Vagina (tissue), 2 donors: ENCODE data around the gene MAST2. TPM values are rescaled to one million over a fixed set of nuclear protein-coding genes. Genes with fewer than 3 reads are reported as not detected.

Experiments
- DNase-seq, 2 donors: peaks; one replicate each; pipeline ENCODE4 v3.0.0-alpha.2; 2017; ENCODE audit errors: extremely low spot score in 2 of 2
- H3K27ac ChIP-seq: fragments of 200-600 bp; sonication (generic); one replicate; pipeline ENCODE4 v1.5.1; 2019
- H3K27me3 ChIP-seq: fragments of 200-600 bp; sonication (generic); one replicate; pipeline ENCODE4 v1.5.1; 2019
- H3K36me3 ChIP-seq, 2 donors: fragments of 200-600 bp; sonication (generic); one replicate each; pipeline ENCODE4 v1.5.1; 2017 to 2019
- H3K4me1 ChIP-seq: fragments of 200-600 bp; sonication (generic); one replicate; pipeline ENCODE4 v1.5.1; 2019
- H3K4me3 ChIP-seq, 2 donors: fragments of 200-600 bp; sonication (generic); 1 replicate in 1 of 2; 2 replicates in 1 of 2; pipeline ENCODE4 v1.5.1; 2016 to 2019
- H3K9me3 ChIP-seq: fragments of 200-600 bp; sonication (generic); one replicate; pipeline ENCODE4 v1.5.1; 2019
- CTCF ChIP-seq, 3 experiments: fragments of 450-650 bp in 2 of 3; fragments of 200-600 bp in 1 of 3; sonication (generic) in 1 of 3; IDR thresholded peaks; one replicate each; pipeline ENCODE4 v1.5.1; 2017 to 2019; ENCODE audit warnings: antibody characterized with exemption in 3 of 3, mild to moderate bottlenecking in 2 of 3, moderate library complexity in 2 of 3
- POLR2A ChIP-seq, 2 donors: fragments of 450-650 bp; IDR thresholded peaks; one replicate each; pipeline ENCODE4 v1.6.1; 2017; ENCODE audit warnings: antibody characterized with exemption in 2 of 2, mild to moderate bottlenecking in 2 of 2, moderate library complexity in 2 of 2
- POLR2AphosphoS5 ChIP-seq, 2 donors: sonication (generic); formaldehyde crosslinking; IDR thresholded peaks; one replicate each; pipeline ENCODE4 v1.9.0; 2017; ENCODE audit warnings: antibody characterized with exemption in 2 of 2, mild to moderate bottlenecking in 2 of 2, low read depth in 1 of 2; ENCODE audit not compliant: insufficient read depth in 1 of 2
- intact Hi-C: fragments of 100-400 bp; cut with DNase I; formaldehyde crosslinking; loops from one replicate; pipeline ENCODE4 v1.15.1; 2023
- total RNA-seq: library from RNA; depleted of rRNA; stranded (reverse); fragments of >200 nt; gene quantifications from one replicate; pipeline ENCODE4 v1.2.3, GENCODE V29; 2016

MAST2 gene
- total RNA-seq, 1 donor from 2014 or later = 28.2 TPM

GRCh38 chr1:45769261-45769932 lies 34.0 kb upstream of the MAST2 start:
- Histone ChIP-seq H3K27ac (no peak overlapping the region), H3K4me3 (no peak overlapping the region), H3K27me3 (no peaks in the 10 kb centered on the region), H3K9me3 (no peaks in the 10 kb centered on the region), H3K4me1 (no peaks in the 10 kb centered on the region), H3K36me3 (no peaks in the 10 kb centered on the region)
- TF ChIP-seq POLR2AphosphoS5 (IDR thresholded peaks at IDR 0.05; ENCODE audit: insufficient read depth in 1 of 2, low read depth in 1 of 2) = no peak
- no peak for TF ChIP-seq POLR2A (IDR thresholded peaks at IDR 0.05)
- TF ChIP-seq CTCF (IDR thresholded peaks at IDR 0.05) = no peak
- DNase-seq = no peak
- intact Hi-C loops = no loop called here

GRCh38 chr1:45772971-45773370 lies 30.4 kb upstream of the MAST2 start:
- no peaks in the 10 kb centered on the region for H3K36me3 ChIP-seq
- H3K9me3 ChIP-seq = no peaks in the 10 kb centered on the region
- intact Hi-C loops = no loop called here
- no peaks in the 10 kb centered on the region for H3K27me3 ChIP-seq
- DNase-seq = no peak
- no peaks in the 10 kb centered on the region for H3K4me1 ChIP-seq
- no peak overlapping the region for H3K27ac ChIP-seq
- H3K4me3 ChIP-seq = no peak overlapping the region
- no peak for TF ChIP-seq CTCF (IDR thresholded peaks at IDR 0.05)
- TF ChIP-seq POLR2A (IDR thresholded peaks at IDR 0.05) = no peak
- no peak for TF ChIP-seq POLR2AphosphoS5 (IDR thresholded peaks at IDR 0.05; ENCODE audit: insufficient read depth in 1 of 2, low read depth in 1 of 2)

- no peak overlapping the region for H3K27ac ChIP-seq
- no peak overlapping the region for H3K4me3 ChIP-seq
- no peaks in the 10 kb centered on the region for H3K36me3 ChIP-seq
- intact Hi-C loops = no loop called here
- no peaks in the 10 kb centered on the region for H3K9me3 ChIP-seq
- no peak for DNase-seq
- TF ChIP-seq CTCF (IDR thresholded peaks at IDR 0.05) = no peak
- no peak for TF ChIP-seq POLR2AphosphoS5 (IDR thresholded peaks at IDR 0.05; ENCODE audit: insufficient read depth in 1 of 2, low read depth in 1 of 2)
- no peak for TF ChIP-seq POLR2A (IDR thresholded peaks at IDR 0.05)
- no peaks in the 10 kb centered on the region for H3K4me1 ChIP-seq
- no peaks in the 10 kb centered on the region for H3K27me3 ChIP-seq
Measured at GRCh38 chr1:45775794-45776193, 27.6 kb upstream of the MAST2 start.

GRCh38 chr1:45785583-45785982 lies 17.8 kb upstream of the MAST2 start:
- intact Hi-C loops = no loop called here
- Histone ChIP-seq H3K27ac (no peak overlapping the region), H3K4me1 (no peaks in the 10 kb centered on the region), H3K27me3 (no peaks in the 10 kb centered on the region), H3K4me3 (no peak overlapping the region), H3K36me3 (no peaks in the 10 kb centered on the region), H3K9me3 (no peaks in the 10 kb centered on the region)
- no peak for DNase-seq
- no peak for TF ChIP-seq CTCF (IDR thresholded peaks at IDR 0.05)
- no peak for TF ChIP-seq POLR2A (IDR thresholded peaks at IDR 0.05)
- no peak for TF ChIP-seq POLR2AphosphoS5 (IDR thresholded peaks at IDR 0.05; ENCODE audit: insufficient read depth in 1 of 2, low read depth in 1 of 2)

- H3K9me3 ChIP-seq = no peaks in the 10 kb centered on the region
- intact Hi-C loops = no loop called here
- no peaks in the 10 kb centered on the region for H3K27me3 ChIP-seq
- H3K36me3 ChIP-seq = no peaks in the 10 kb centered on the region
- no peaks in the 10 kb centered on the region for H3K4me1 ChIP-seq
- no peak for DNase-seq
- H3K4me3 ChIP-seq = no peak overlapping the region
- TF ChIP-seq POLR2A (IDR thresholded peaks at IDR 0.05) = no peak
- TF ChIP-seq CTCF (IDR thresholded peaks at IDR 0.05) = no peak
- TF ChIP-seq POLR2AphosphoS5 (IDR thresholded peaks at IDR 0.05; ENCODE audit: insufficient read depth in 1 of 2, low read depth in 1 of 2) = no peak
- no peak overlapping the region for H3K27ac ChIP-seq
Measured at GRCh38 chr1:45787905-45788304, 15.5 kb upstream of the MAST2 start.
